ENCODE results near the gene SMPD2.
"Not testable (repeated sequence)": the region's sequence is repeated elsewhere in the genome, so short reads cannot be mapped to it uniquely, and the experiment has no call there.

SMPD2 gene

GRCh38 chr6:109447878-109448555 is 7.5 kb downstream of the SMPD2 start:
- peak; percentile 63 for DNase-seq

GRCh38 chr6:109448615-109449014 is 8.1 kb downstream of the SMPD2 start:
- DNase-seq: no peak

- DNase-seq: no peak
These were observed 8.7 kb downstream of the SMPD2 start for GRCh38 chr6:109449064-109449794.

- no peak for DNase-seq
These were observed 9.5 kb downstream of the SMPD2 start for GRCh38 chr6:109449795-109450673.

- no peak for DNase-seq
These were observed 10.3 kb downstream of the SMPD2 start for GRCh38 chr6:109450801-109451200.

GRCh38 chr6:109451376-109451775 is 10.9 kb downstream of the SMPD2 start:
- no peak for DNase-seq

GRCh38 chr6:109452181-109452580 is 11.7 kb downstream of the SMPD2 start:
- DNase-seq: no peak

- no peak for DNase-seq
These were observed 12.6 kb downstream of the SMPD2 start for GRCh38 chr6:109453156-109453555.

GRCh38 chr6:109453594-109454495 is 13.3 kb downstream of the SMPD2 start:
- peak; percentile 12 for DNase-seq

- DNase-seq: peak; percentile 89
These were observed 14.2 kb downstream of the SMPD2 start for GRCh38 chr6:109454496-109455436.

GRCh38 chr6:109455437-109456110 is 15.1 kb downstream of the SMPD2 start, which contains the start of gene MICAL1:
TSS of gene MICAL1 (minus strand) at chr6:109455772. CDS start at chr6:109454196, 1,576 bp downstream.
- peak; percentile 81 for DNase-seq

GRCh38 chr6:109456111-109456583 is 15.6 kb downstream of the SMPD2 start:
- no peak for DNase-seq

GRCh38 chr6:109456710-109457561 is 16.4 kb downstream of the SMPD2 start:
- DNase-seq: no peak

GRCh38 chr6:109457562-109457996 is 17.1 kb downstream of the SMPD2 start:
- DNase-seq: no peak

- peak; percentile 80 for DNase-seq
These were observed 18.4 kb downstream of the SMPD2 start for GRCh38 chr6:109458774-109459531.

GRCh38 chr6:109460161-109460829 is 19.8 kb downstream of the SMPD2 start:
- no peak for DNase-seq

GRCh38 chr6:109461205-109461604 is 20.7 kb downstream of the SMPD2 start:
- not testable (repeated sequence) for DNase-seq

Measured in MV-4-11 (cell line).